BJ (cell line): ENCODE results near the gene RSPH6A. TPM values are rescaled to one million over a fixed set of nuclear protein-coding genes. Genes with fewer than 3 reads are reported as not detected.

Source experiments
- CTCF ChIA-PET: fragments of 350-600 bp; formaldehyde crosslinking; extraction: SDS; loops from one replicate; lab custom pipeline; 2021; ENCODE audit warnings: antibody characterized with exemption, inconsistent platforms; lab: Yijun Ruan, JAX
- POLR2A ChIA-PET: fragments of 300-600 bp; sonication (Branson Sonifier 250); formaldehyde crosslinking; extraction: SDS; loops from one replicate; lab custom pipeline; 2021; ENCODE audit warnings: antibody characterized with exemption; lab: Charles Lee
- DNase-seq: peaks from one replicate; pipeline ENCODE4 v3.0.0-alpha.2; 2011; ENCODE audit warnings: low read depth
- H3K27me3 ChIP-seq: 2 replicates; pipeline ENCODE4 v1.6.0; 2011; ENCODE audit warnings: low read length; ENCODE audit not compliant: control insufficient read depth, insufficient read depth
- H3K36me3 ChIP-seq: 2 replicates; pipeline ENCODE4 v1.5.1; 2011; ENCODE audit warnings: low read length; ENCODE audit not compliant: control insufficient read depth, insufficient read depth
- H3K4me3 ChIP-seq: 2 replicates; pipeline ENCODE4 v1.5.1; 2011; ENCODE audit warnings: low read depth, mild to moderate bottlenecking, control low read depth, low read length
- polyA plus RNA-seq: library from polyadenylated mRNA; depleted of rRNA; stranded (reverse); fragments of >200 nt; gene quantifications from 2 replicates; pipeline ENCODE4 v1.2.3, GENCODE V29; 2011
- TF ChIP-seq, protein P1 (sequence below): IDR thresholded peaks from 2 replicates; pipeline ENCODE4 v1.5.1; 2011; ENCODE audit warnings: low read depth, mild to moderate bottlenecking, control low read depth, inconsistent platforms, low read length, moderate library complexity; ENCODE audit not compliant: insufficient read depth

Gene RSPH6A
- polyA plus RNA-seq, 1 experiment, result not detected

- CTCF ChIA-PET, result interaction anchor here (1.0 to 4.5 kb wide), 3 partner anchors 9 to 34 kb away, joined by 3 to 46 read pairs (median 4); no protein-coding TSS in a partner anchor
Measured at GRCh38 chr19:45825917-45826893, 11.1 kb upstream of the RSPH6A start.

DNA sequence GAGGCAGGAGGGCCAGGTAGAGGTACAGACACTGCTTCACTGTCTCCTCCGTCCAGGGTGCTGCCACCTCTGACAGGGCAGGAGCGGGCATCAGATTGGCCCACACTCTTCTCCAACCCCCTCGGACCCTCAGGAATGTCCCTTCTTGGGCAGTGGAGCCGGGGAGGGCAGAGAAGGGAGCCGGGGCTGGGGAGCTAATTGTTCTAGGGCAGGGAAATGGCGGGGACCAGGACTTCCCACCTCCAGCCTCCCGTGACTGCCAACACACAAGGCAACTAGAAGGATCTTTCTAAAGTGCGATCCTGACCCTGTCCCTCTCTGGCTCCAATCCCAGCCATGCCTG is 10.1 kb upstream of the RSPH6A start:
- Histone ChIP-seq H3K36me3 (peaks cover 50% of the 10 kb centered on the region), H3K4me3 (no peak overlapping the region), H3K27me3 (no peaks in the 10 kb centered on the region)
- TF ChIP-seq, protein P1, sequence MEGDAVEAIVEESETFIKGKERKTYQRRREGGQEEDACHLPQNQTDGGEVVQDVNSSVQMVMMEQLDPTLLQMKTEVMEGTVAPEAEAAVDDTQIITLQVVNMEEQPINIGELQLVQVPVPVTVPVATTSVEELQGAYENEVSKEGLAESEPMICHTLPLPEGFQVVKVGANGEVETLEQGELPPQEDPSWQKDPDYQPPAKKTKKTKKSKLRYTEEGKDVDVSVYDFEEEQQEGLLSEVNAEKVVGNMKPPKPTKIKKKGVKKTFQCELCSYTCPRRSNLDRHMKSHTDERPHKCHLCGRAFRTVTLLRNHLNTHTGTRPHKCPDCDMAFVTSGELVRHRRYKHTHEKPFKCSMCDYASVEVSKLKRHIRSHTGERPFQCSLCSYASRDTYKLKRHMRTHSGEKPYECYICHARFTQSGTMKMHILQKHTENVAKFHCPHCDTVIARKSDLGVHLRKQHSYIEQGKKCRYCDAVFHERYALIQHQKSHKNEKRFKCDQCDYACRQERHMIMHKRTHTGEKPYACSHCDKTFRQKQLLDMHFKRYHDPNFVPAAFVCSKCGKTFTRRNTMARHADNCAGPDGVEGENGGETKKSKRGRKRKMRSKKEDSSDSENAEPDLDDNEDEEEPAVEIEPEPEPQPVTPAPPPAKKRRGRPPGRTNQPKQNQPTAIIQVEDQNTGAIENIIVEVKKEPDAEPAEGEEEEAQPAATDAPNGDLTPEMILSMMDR, result no peak
- no peak for DNase-seq
- ChIA-PET CTCF (interaction anchor here (0.8 to 4.5 kb wide), 4 partner anchors 8 to 35 kb away, joined by 3 to 46 read pairs (median 6); no protein-coding TSS in a partner anchor), POLR2A (no interaction called here)

More at GRCh38 chr19:45825917-45826893, 11.1 kb upstream of the RSPH6A start:
- no peak for DNase-seq
- no peak overlapping the region for H3K4me3 ChIP-seq
- POLR2A ChIA-PET, result no interaction called here
- H3K36me3 ChIP-seq, result peaks cover 53% of the 10 kb centered on the region
- no peaks in the 10 kb centered on the region for H3K27me3 ChIP-seq
- TF ChIP-seq, protein P1, result no peak

- H3K4me3 ChIP-seq, result no peak overlapping the region
- TF ChIP-seq, protein P1, result no peak
- DNase-seq, result no peak
- peaks cover 48% of the 10 kb centered on the region for H3K36me3 ChIP-seq
- H3K27me3 ChIP-seq, result no peaks in the 10 kb centered on the region
- POLR2A ChIA-PET, result no interaction called here
- CTCF ChIA-PET, result interaction anchor here (0.8 to 4.5 kb wide), 5 partner anchors 7 to 36 kb away, joined by 3 to 46 read pairs (median 4); no protein-coding TSS in a partner anchor
Measured at GRCh38 chr19:45824531-45825262, 9.6 kb upstream of the RSPH6A start.

- peaks cover 49% of the 10 kb centered on the region for H3K36me3 ChIP-seq
- POLR2A ChIA-PET, result no interaction called here
Measured at GRCh38 chr19:45824041-45824471, 8.9 kb upstream of the RSPH6A start.

More at GRCh38 chr19:45824041-45824471, 8.9 kb upstream of the RSPH6A start:
- Histone ChIP-seq H3K4me3 (no peak overlapping the region), H3K27me3 (no peaks in the 10 kb centered on the region)
- TF ChIP-seq, protein P1, result no peak
- no peak for DNase-seq
- CTCF ChIA-PET, result interaction anchor here (0.8 to 2.7 kb wide), 3 partner anchors 10 to 25 kb away, joined by 3 to 8 read pairs (median 4); no protein-coding TSS in a partner anchor
